ENCODE measurements around the gene CYTH2. TPM values are rescaled to one million over a fixed set of nuclear protein-coding genes. Genes with fewer than 3 reads are reported as not detected.

CYTH2 gene
- total RNA-seq, 1 donor from 2014 or later = 83.5 TPM

DNA sequence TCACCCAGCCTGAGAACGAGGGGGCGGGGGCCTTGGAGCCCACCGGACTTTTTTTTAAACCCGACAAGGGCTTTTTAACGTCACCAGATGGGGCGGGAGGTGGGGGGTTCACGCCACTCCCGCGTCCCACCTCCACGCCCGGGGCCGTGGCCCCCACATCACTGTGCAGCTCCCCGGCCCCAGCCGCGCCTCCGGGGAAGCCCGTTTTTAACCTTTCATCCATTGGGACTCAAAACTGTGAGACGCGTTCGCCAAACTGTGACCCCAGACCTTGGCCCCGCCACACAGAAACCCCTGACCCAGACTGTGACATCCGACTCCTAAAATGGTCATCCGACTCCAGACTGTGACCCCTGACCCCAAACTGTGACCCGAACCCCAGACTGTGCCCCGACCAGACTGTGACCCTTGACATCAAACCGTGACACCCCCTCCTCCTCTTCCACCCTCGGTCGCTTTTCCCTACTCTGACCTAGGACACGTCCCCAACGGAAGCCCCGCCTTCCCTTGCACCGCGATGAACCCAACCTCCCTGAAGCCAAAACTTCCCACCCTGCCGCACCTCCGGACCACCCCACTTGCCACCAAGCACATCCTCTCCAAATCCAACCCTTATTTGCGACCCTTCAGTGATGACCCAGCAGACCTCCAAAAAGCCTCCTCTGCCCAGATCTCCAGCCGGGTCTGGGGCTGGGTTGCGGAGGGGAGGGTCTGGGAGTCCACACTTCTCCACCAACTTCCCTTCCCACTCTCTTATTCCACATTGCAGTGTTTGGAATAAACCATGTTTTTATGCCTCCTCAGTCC lies 24.8 kb upstream of the CYTH2 start:
- Histone ChIP-seq H3K4me3 (peak overlapping the region; percentile 76 to 81), H3K27ac (peak overlapping the region; percentile 87 to 89), H3K36me3 (peaks cover 8 to 13% of the 10 kb centered on the region in 2 donors), H3K4me1 (peaks cover 3 to 15% of the 10 kb centered on the region in 2 donors), H3K27me3 (peaks cover 7% of the 10 kb centered on the region), H3K9me3 (no peaks in the 10 kb centered on the region)
- no peak for DNase-seq (ENCODE audit: low spot score in 2 of 2)
- TF ChIP-seq, protein P1, sequence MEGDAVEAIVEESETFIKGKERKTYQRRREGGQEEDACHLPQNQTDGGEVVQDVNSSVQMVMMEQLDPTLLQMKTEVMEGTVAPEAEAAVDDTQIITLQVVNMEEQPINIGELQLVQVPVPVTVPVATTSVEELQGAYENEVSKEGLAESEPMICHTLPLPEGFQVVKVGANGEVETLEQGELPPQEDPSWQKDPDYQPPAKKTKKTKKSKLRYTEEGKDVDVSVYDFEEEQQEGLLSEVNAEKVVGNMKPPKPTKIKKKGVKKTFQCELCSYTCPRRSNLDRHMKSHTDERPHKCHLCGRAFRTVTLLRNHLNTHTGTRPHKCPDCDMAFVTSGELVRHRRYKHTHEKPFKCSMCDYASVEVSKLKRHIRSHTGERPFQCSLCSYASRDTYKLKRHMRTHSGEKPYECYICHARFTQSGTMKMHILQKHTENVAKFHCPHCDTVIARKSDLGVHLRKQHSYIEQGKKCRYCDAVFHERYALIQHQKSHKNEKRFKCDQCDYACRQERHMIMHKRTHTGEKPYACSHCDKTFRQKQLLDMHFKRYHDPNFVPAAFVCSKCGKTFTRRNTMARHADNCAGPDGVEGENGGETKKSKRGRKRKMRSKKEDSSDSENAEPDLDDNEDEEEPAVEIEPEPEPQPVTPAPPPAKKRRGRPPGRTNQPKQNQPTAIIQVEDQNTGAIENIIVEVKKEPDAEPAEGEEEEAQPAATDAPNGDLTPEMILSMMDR (IDR thresholded peaks at IDR 0.05) = no peak
- intact Hi-C loops (cut with DNase I) = loop anchor here (5.0 kb wide), 1 partner anchor 52 kb away; the partner anchor contains the start of genes GRIN2D and KDELR1

DNA sequence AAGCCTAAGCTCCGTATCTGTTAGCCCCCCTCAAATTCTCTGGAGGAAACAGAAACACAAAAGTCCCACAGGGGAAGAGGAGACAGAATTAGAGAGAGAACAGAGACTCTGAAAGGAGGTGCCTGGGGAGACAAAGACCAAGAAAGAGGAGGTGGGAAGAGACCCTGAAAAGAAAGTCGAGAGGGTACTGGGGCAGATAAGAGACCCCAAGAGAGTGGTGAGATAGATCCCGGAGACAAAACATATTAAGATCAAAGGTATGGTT lies 24.3 kb upstream of the CYTH2 start:
- peaks cover 7% of the 10 kb centered on the region for H3K27me3 ChIP-seq
- H3K36me3 ChIP-seq = peaks cover 12 to 15% of the 10 kb centered on the region in 2 donors
- intact Hi-C loops (cut with DNase I) = loop anchor here (1.0 to 5.0 kb wide), 5 partner anchors 24 to 174 kb away; partner anchors contain the start of genes CYTH2, GRIN2D, KDELR1 and RPL18
- no peaks in the 10 kb centered on the region for H3K9me3 ChIP-seq
- DNase-seq (ENCODE audit: low spot score in 2 of 2) = no peak
- peak overlapping the region; percentile 76 to 81 for H3K4me3 ChIP-seq
- TF ChIP-seq, protein P1 (IDR thresholded peaks at IDR 0.05) = no peak
- H3K27ac ChIP-seq = peak overlapping the region; percentile 87 to 89
- peaks cover 3 to 15% of the 10 kb centered on the region in 2 donors for H3K4me1 ChIP-seq

DNA sequence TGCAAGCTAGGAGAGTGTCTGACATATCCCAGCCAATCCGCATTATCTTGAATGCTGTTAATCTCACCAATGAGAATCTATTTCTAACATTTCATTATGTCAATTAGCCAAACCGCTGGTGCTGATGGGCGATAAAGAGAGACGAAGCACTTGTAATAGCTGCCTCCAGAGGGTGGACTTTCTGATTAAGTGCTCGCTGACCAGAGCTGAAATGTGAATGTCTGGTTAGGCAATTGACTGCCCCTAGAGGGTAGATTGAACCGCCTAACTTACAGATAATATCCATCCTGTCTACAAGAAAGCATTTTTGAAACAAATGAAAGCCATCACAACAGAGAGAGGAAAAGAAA lies 23.9 kb upstream of the CYTH2 start:
- intact Hi-C loops (cut with DNase I) = loop anchor here (1.0 to 5.0 kb wide), 4 partner anchors 24 to 174 kb away; partner anchors contain the start of genes CYTH2, RPL18, SPHK2 and SYNGR4
- TF ChIP-seq, protein P1 (IDR thresholded peaks at IDR 0.05) = peak; percentile 42 to 55 (median 50)
- DNase-seq (ENCODE audit: low spot score in 2 of 2) = peak in 1 of 2 donors; percentile 73
- H3K9me3 ChIP-seq = no peaks in the 10 kb centered on the region
- peaks cover 3 to 15% of the 10 kb centered on the region in 2 donors for H3K4me1 ChIP-seq
- H3K27me3 ChIP-seq = peaks cover 7% of the 10 kb centered on the region
- H3K4me3 ChIP-seq = peak overlapping the region; percentile 76 to 81
- H3K36me3 ChIP-seq = peaks cover 16 to 18% of the 10 kb centered on the region in 2 donors
- peak overlapping the region; percentile 87 to 89 for H3K27ac ChIP-seq

DNA sequence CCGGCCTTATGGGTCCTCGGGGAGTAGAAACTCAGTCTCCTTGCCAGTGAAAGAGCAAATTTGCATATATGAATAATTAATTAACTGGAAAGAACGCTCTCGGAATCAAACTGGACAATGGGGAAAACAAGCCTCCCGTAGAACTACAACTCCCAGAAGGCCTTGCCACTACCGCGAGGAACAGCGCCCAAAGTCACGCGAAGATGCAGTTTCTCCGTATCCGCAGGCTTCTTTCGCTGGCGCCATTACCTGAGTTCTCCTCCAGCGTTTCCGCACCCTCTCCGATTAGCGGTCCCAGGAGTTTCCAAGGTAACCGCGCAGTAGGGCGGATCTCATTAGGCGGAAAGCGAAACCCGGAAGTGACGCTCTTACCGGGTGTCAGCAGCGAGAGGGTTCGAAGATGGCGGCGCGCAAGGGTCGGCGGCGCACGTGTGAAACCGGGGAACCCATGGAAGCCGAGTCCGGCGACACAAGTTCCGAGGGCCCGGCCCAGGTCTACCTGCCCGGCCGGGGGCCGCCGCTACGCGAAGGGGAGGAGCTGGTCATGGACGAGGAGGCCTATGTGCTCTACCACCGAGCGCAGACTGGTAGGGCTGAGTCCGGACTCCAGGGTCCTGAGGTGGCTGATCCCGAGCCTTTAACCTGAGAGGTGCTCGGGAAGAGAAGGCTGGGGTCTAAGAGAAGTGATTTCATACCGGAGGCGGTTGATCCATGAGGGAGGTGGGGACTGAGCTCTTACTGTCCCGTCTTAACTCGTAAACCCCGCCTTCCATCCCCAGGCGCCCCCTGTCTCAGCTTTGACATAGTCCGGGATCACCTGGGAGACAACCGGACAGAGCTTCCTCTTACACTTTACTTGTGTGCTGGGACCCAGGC lies 23.3 kb upstream of the CYTH2 start, which contains the start of gene GRWD1:
GRWD1 (plus strand) TSS at position 378 of the 876 bp plus-strand sequence; CDS start at position 401, 23 bp downstream.
- TF ChIP-seq, protein P1 (IDR thresholded peaks at IDR 0.05) = no peak
- DNase-seq (ENCODE audit: low spot score in 2 of 2) = peak; percentile 72 to 96
- Histone ChIP-seq H3K4me1 (peaks cover 3 to 15% of the 10 kb centered on the region in 2 donors), H3K36me3 (peaks cover 21 to 24% of the 10 kb centered on the region in 2 donors), H3K4me3 (peak within 1 kb of the TSS; percentile 76 to 81), H3K27ac (peak within 1 kb of the TSS; percentile 87 to 89), H3K27me3 (peaks cover 7% of the 10 kb centered on the region), H3K9me3 (no peaks in the 10 kb centered on the region)
- intact Hi-C loops (cut with DNase I) = loop anchor here (1.0 to 5.0 kb wide), 4 partner anchors 23 to 173 kb away; partner anchors contain the start of genes CYTH2, RPL18, SPHK2 and SYNGR4

DNA sequence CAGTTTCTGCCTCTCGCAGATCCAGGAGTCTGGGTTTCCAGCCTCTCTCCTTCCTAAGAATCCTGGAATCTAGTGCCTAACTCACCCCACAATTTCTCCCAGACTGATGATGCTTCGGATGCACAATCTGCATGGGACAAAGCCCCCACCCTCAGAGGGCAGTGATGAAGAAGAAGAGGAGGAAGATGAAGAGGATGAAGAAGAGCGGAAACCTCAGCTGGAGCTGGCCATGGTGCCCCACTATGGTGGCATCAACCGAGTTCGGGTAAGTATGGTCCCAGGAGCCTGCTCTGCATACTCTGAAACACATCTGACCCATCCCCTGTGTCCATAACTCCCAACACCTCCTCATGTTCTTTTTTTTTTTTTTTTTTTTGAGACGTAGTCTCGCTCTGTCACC lies 22.6 kb upstream of the CYTH2 start:
- Histone ChIP-seq H3K9me3 (no peaks in the 10 kb centered on the region), H3K27ac (no peak overlapping the region), H3K4me3 (peak overlapping the region; percentile 76 to 81), H3K36me3 (peaks cover 28 to 32% of the 10 kb centered on the region in 2 donors), H3K4me1 (peaks cover 3 to 15% of the 10 kb centered on the region in 2 donors), H3K27me3 (peaks cover 7% of the 10 kb centered on the region)
- intact Hi-C loops (cut with DNase I) = loop anchor here (5.0 kb wide), 1 partner anchor 136 kb away; no protein-coding TSS in a partner anchor
- DNase-seq (ENCODE audit: low spot score in 2 of 2) = no peak
- TF ChIP-seq, protein P1 (IDR thresholded peaks at IDR 0.05) = no peak

All from ascending aorta (tissue), 2 donors.